Measurements from ENCODE around the gene HRC. TPM values are rescaled to one million over a fixed set of nuclear protein-coding genes. Genes with fewer than 3 reads are reported as not detected.
A peak's percentile ranks its signal among the peaks of the same experiment; 100 is the strongest.

Gene HRC
- total RNA-seq, 2 donors from 2014 or later, result 0.53 to 1.8 TPM

DNA sequence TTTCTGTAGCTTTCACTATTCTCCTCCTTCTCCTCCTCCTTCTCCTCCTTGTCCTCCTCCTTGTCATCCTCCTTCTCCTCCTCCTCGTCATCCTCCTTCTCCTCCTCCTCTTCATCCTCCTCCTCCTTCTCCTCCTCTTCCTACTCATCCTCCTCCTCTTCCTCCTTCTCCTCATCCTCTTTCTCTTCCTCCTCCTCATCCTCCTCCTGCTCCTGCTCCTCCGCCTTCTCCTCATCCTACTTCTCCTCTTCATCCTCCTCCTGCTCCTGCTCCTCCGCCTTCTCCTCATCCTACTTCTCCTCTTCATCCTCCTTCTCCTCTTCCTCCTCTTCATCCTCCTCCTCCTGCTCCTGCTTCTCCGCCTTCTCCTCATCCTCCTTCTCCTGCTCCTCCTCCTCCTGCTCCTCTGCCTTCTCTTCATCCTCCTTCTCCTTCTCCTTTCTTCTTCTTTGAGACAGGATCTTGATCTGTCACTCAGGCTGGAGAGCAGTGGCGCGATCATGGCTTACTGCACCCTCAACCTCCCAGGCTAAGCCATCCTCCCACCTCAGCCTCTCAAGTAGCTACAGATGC lies 38.7 kb upstream of the HRC start:
- no peaks in the 10 kb centered on the region for H3K27me3 ChIP-seq
- intact Hi-C loops (cut with DNase I), result no loop called here
- no peak for DNase-seq
- H3K9me3 ChIP-seq, result no peaks in the 10 kb centered on the region
- H3K4me3 ChIP-seq, result no peak overlapping the region
- H3K27ac ChIP-seq, result no peak overlapping the region
- TF ChIP-seq, protein P1, sequence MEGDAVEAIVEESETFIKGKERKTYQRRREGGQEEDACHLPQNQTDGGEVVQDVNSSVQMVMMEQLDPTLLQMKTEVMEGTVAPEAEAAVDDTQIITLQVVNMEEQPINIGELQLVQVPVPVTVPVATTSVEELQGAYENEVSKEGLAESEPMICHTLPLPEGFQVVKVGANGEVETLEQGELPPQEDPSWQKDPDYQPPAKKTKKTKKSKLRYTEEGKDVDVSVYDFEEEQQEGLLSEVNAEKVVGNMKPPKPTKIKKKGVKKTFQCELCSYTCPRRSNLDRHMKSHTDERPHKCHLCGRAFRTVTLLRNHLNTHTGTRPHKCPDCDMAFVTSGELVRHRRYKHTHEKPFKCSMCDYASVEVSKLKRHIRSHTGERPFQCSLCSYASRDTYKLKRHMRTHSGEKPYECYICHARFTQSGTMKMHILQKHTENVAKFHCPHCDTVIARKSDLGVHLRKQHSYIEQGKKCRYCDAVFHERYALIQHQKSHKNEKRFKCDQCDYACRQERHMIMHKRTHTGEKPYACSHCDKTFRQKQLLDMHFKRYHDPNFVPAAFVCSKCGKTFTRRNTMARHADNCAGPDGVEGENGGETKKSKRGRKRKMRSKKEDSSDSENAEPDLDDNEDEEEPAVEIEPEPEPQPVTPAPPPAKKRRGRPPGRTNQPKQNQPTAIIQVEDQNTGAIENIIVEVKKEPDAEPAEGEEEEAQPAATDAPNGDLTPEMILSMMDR (IDR thresholded peaks at IDR 0.05), result no peak
- H3K9ac ChIP-seq (ENCODE audit: low read depth in 2 of 2, low read length in 2 of 2), result no peak overlapping the region
- peaks cover 8% of the 10 kb centered on the region for H3K4me1 ChIP-seq
- peaks cover 2% of the 10 kb centered on the region for H3K36me3 ChIP-seq

DNA sequence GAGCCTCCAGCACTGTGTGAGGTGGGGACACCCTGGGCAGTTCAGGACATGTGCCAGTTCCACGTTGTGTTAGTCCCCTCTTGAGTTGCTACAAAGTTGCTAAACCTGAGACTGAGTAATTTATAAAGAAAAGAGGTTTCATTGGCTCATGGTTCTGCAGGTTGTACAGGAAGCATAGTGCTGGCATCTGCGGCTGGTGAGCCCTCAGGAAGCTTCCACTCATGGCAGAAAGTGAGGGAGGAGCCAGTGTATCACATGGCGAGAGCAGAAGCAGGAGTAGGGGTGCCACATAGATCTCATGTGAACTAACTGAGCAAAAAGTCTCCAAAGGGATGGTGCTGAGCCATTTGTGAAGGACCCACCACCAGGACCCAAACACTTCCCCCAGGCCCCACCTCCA lies 35.6 kb upstream of the HRC start:
- Histone ChIP-seq H3K9me3 (no peaks in the 10 kb centered on the region), H3K9ac (ENCODE audit: low read depth in 2 of 2, low read length in 2 of 2) (no peak overlapping the region), H3K36me3 (peaks cover 2% of the 10 kb centered on the region), H3K27ac (no peak overlapping the region), H3K4me1 (peaks cover 1% of the 10 kb centered on the region), H3K4me3 (no peak overlapping the region), H3K27me3 (no peaks in the 10 kb centered on the region)
- intact Hi-C loops (cut with DNase I), result no loop called here
- TF ChIP-seq, protein P1 (IDR thresholded peaks at IDR 0.05), result no peak
- no peak for DNase-seq

DNA sequence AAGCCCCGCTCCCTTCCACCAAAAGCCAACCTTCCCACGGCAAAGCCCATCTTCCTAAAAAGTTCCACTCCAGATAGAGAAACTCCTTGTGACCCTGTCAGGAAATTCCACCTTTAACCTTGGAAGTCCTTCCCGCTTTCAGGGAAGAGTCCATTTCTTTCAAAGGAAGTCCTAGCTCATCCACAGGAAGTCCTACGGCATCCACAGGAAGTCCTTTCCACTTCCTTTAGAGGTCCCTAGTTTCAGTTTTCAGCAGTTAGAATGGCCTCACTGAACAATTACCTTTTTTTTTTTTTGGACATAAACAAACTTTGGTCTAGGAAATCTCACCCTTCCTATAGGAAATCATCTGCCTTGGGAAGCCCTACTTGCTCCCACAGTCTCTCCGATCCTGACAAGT lies 34.1 kb upstream of the HRC start:
- Histone ChIP-seq H3K36me3 (peaks cover 2% of the 10 kb centered on the region), H3K27ac (no peak overlapping the region), H3K9ac (ENCODE audit: low read depth in 2 of 2, low read length in 2 of 2) (no peak overlapping the region), H3K9me3 (no peaks in the 10 kb centered on the region), H3K27me3 (no peaks in the 10 kb centered on the region), H3K4me3 (no peak overlapping the region), H3K4me1 (peaks cover 5% of the 10 kb centered on the region)
- no peak for DNase-seq
- intact Hi-C loops (cut with DNase I), result no loop called here
- TF ChIP-seq, protein P1 (IDR thresholded peaks at IDR 0.05), result no peak

DNA sequence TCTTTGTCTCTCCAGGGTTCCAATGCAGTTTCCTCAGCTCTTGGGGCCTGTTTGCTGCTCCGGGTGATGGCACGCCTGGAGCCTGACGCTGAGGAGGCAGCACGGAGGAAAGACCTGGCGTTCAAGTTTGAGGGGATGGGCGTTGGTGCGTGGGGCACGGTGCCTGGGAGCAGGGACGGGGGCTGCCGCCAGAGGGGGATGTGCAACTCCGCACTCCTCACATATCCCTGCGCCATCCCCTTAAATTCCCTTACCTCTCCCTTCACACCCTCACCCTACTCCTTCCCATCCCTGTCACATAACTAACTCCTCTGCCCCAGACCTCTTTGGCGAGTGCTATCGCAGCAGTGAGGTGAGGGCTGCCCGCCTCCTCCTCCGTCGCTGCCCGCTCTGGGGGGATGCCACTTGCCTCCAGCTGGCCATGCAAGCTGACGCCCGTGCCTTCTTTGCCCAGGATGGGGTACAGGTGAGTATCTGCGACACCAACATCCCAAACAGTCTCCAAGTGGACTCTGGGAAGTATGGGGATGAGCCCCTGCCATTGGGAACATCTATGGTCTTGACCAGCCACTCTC lies 33.5 kb upstream of the HRC start:
- DNase-seq, result no peak
- TF ChIP-seq, protein P1 (IDR thresholded peaks at IDR 0.05), result no peak
- Histone ChIP-seq H3K9ac (ENCODE audit: low read depth in 2 of 2, low read length in 2 of 2) (no peak overlapping the region), H3K27ac (no peak overlapping the region), H3K36me3 (peaks cover 2% of the 10 kb centered on the region), H3K4me3 (no peak overlapping the region), H3K27me3 (no peaks in the 10 kb centered on the region), H3K9me3 (no peaks in the 10 kb centered on the region), H3K4me1 (peaks cover 5% of the 10 kb centered on the region)
- intact Hi-C loops (cut with DNase I), result no loop called here

DNA sequence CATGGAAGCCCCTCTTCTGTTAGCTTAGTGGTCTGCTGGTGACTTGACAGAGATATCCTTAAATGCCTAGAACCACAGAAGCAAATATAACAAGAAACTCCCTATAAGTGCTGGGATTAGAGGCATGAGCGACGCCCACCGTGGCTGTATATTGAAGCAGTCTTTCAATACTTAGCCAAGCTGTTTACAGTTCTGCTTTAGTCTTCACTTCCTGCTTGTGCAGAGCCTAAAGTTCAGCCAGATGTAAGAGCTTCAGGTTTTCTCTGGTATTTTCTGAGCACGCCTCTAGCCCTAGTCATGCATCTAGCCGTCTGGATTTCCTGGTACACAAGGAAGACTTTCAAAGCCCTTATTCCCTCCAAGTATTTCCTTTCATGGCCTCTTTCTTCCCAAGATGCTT lies 30.9 kb upstream of the HRC start:
- no peaks in the 10 kb centered on the region for H3K9me3 ChIP-seq
- no peak overlapping the region for H3K4me3 ChIP-seq
- TF ChIP-seq, protein P1 (IDR thresholded peaks at IDR 0.05), result no peak
- peaks cover 5% of the 10 kb centered on the region for H3K4me1 ChIP-seq
- no peak for DNase-seq
- no peaks in the 10 kb centered on the region for H3K27me3 ChIP-seq
- H3K9ac ChIP-seq (ENCODE audit: low read depth in 2 of 2, low read length in 2 of 2), result peak overlapping the region in 1 of 2 donors; percentile 4
- peaks cover 2% of the 10 kb centered on the region for H3K36me3 ChIP-seq
- H3K27ac ChIP-seq, result peak overlapping the region; percentile 57
- intact Hi-C loops (cut with DNase I), result no loop called here

All from colonic mucosa (tissue), 4 donors.